Right cardiac atrium (tissue), 5 donors: ENCODE results near the gene STK32C. TPM values are rescaled to one million over a fixed set of nuclear protein-coding genes. Genes with fewer than 3 reads are reported as not detected.

Experiments used
- ATAC-seq, 2 donors: fragments of 200-7000 bp; cut with Tn5 transposase; one replicate each; pipeline versions ENCODE4 v1.8.0 to v1.9.1; 2020; ENCODE audit warnings: moderate library complexity in 2 of 2, mild to moderate bottlenecking in 1 of 2
- DNase-seq, 3 donors: peaks; one replicate each; pipeline ENCODE4 v3.0.0-alpha.2; 2020
- H3K27ac ChIP-seq: one replicate; pipeline ENCODE4 v1.5.1; 2013; ENCODE audit warnings: mild to moderate bottlenecking, low read length, control low read depth, moderate library complexity
- H3K27me3 ChIP-seq: one replicate; pipeline ENCODE4 v1.6.1; 2013; ENCODE audit not compliant: control insufficient read depth, insufficient read depth
- H3K4me1 ChIP-seq: one replicate; pipeline ENCODE4 v1.6.1; 2013; ENCODE audit warnings: low read length; ENCODE audit not compliant: control insufficient read depth, insufficient read depth
- H3K4me3 ChIP-seq: one replicate; pipeline ENCODE4 v1.5.1; 2013; ENCODE audit warnings: low read length, control low read depth
- H3K9me3 ChIP-seq: one replicate; pipeline ENCODE4 v1.6.1; 2013; ENCODE audit warnings: low read length; ENCODE audit not compliant: control insufficient read depth
- WGBS: extraction: QIAGEN DNeasy Blood & Tissue Kit; methylation state at CpG from one replicate; pipeline ENCODE4 v1.1.7; 2013; 5-methylcytosine and 5-hydroxymethylcytosine counted together
- intact Hi-C, 4 donors: fragments of 100-400 bp; cut with DNase I; formaldehyde crosslinking; loops; one replicate each; pipeline versions ENCODE4 v1.11.0 to v1.14.0; 2022 to 2023
- polyA plus RNA-seq: library from polyadenylated mRNA; stranded (reverse); fragments of 200-250 nt; gene quantifications from one replicate; pipeline ENCODE4 v1.2.3, GENCODE V29; 2013
- total RNA-seq, 4 donors: library from RNA; stranded (reverse); fragmentation: NEBNext Ultra II Directional; extraction: Animal tissue kit (Norgen Biotek cat#: 25700); gene quantifications; one replicate each; pipeline ENCODE4 v1.2.1, GENCODE V29; 2021
- donor health status: healthy with polysubstance abuse.
- donor health status: DM: no; HTN: yes; CAD: no.
- donor health status: DM: no; HTN: no; CAD: no.
- donor health status: DM: no; HTN: yes; CAD: no; lungs with severe emphysema.
- donor health status: DM: yes; HTN: yes; CAD: no.

STK32C gene
- total and polyA plus RNA-seq, 5 donors: 5.7 to 7.3 (median 6.9) TPM

GRCh38 chr10:132277311-132277741 is 30.4 kb downstream of the STK32C start:
- H3K4me3 ChIP-seq: no peak overlapping the region
- intact Hi-C loops: no loop called here
- DNase-seq (peak; percentile 2 to 34 (median 24)), ATAC-seq (no peak)
- 82% methylated on average over 9 of the region's 9 CpGs for WGBS
- no peaks in the 10 kb centered on the region for H3K27me3 ChIP-seq
- no peak overlapping the region for H3K27ac ChIP-seq
- H3K9me3 ChIP-seq: no peaks in the 10 kb centered on the region
- no peaks in the 10 kb centered on the region for H3K4me1 ChIP-seq

GRCh38 chr10:132276706-132277105 is 31.0 kb downstream of the STK32C start:
- no peaks in the 10 kb centered on the region for H3K27me3 ChIP-seq
- H3K9me3 ChIP-seq: no peaks in the 10 kb centered on the region
- 77% methylated on average over 7 of the region's 7 CpGs for WGBS
- ATAC-seq (no peak), DNase-seq (peak; percentile 2 to 32 (median 20))
- intact Hi-C loops: no loop called here
- H3K4me1 ChIP-seq: no peaks in the 10 kb centered on the region
- no peak overlapping the region for H3K4me3 ChIP-seq
- H3K27ac ChIP-seq: no peak overlapping the region

- H3K4me1 ChIP-seq: no peaks in the 10 kb centered on the region
- no peak for ATAC-seq
- 88% methylated on average over 13 of the region's 13 CpGs for WGBS
- no peaks in the 10 kb centered on the region for H3K9me3 ChIP-seq
- intact Hi-C loops: no loop called here
- peak in 2 of 3 donors; percentile 1 to 27 for DNase-seq
- H3K27me3 ChIP-seq: no peaks in the 10 kb centered on the region
- H3K27ac ChIP-seq: no peak overlapping the region
- H3K4me3 ChIP-seq: no peak overlapping the region
Observed at GRCh38 chr10:132276179-132276675, 31.5 kb downstream of the STK32C start.

GRCh38 chr10:132275426-132276178 is 32.1 kb downstream of the STK32C start:
- Histone ChIP-seq H3K4me1 (no peaks in the 10 kb centered on the region), H3K9me3 (no peaks in the 10 kb centered on the region), H3K27me3 (no peaks in the 10 kb centered on the region), H3K27ac (no peak overlapping the region), H3K4me3 (no peak overlapping the region)
- 94% methylated on average over 26 of the region's 26 CpGs for WGBS
- intact Hi-C loops: no loop called here
- no peak for ATAC-seq
- peak in 2 of 3 donors; percentile 7 to 17 for DNase-seq

GRCh38 chr10:132274986-132275385 is 32.8 kb downstream of the STK32C start:
- Histone ChIP-seq H3K4me3 (no peak overlapping the region), H3K9me3 (no peaks in the 10 kb centered on the region), H3K27ac (no peak overlapping the region), H3K27me3 (no peaks in the 10 kb centered on the region), H3K4me1 (no peaks in the 10 kb centered on the region)
- no peak for ATAC-seq
- intact Hi-C loops: no loop called here
- DNase-seq: peak; percentile 11 to 32 (median 28)
- 91% methylated on average over 9 of the region's 9 CpGs for WGBS

- intact Hi-C loops: no loop called here
- no peak overlapping the region for H3K27ac ChIP-seq
Observed at GRCh38 chr10:132274581-132274980, 33.2 kb downstream of the STK32C start.

GRCh38 chr10:132273966-132274365 is 33.8 kb downstream of the STK32C start:
- Histone ChIP-seq H3K27me3 (no peaks in the 10 kb centered on the region), H3K27ac (no peak overlapping the region), H3K4me1 (no peaks in the 10 kb centered on the region), H3K9me3 (no peaks in the 10 kb centered on the region), H3K4me3 (no peak overlapping the region)
- intact Hi-C loops: no loop called here
- 95% methylated on average over 11 of the region's 11 CpGs for WGBS
- DNase-seq (peak in 1 of 3 donors; percentile 1), ATAC-seq (no peak)

More at GRCh38 chr10:132274581-132274980, 33.2 kb downstream of the STK32C start:
- DNase-seq (peak; percentile 11 to 45 (median 37)), ATAC-seq (no peak)
- H3K4me1 ChIP-seq: no peaks in the 10 kb centered on the region
- no peaks in the 10 kb centered on the region for H3K9me3 ChIP-seq
- 97% methylated on average over 19 of the region's 19 CpGs for WGBS
- H3K4me3 ChIP-seq: no peak overlapping the region
- no peaks in the 10 kb centered on the region for H3K27me3 ChIP-seq

- WGBS: 92% methylated on average over 8 of the region's 8 CpGs
- intact Hi-C loops: no loop called here
- Histone ChIP-seq H3K27me3 (no peaks in the 10 kb centered on the region), H3K27ac (no peak overlapping the region), H3K4me3 (no peak overlapping the region), H3K9me3 (no peaks in the 10 kb centered on the region), H3K4me1 (no peaks in the 10 kb centered on the region)
- ATAC-seq (no peak), DNase-seq (no peak)
Observed at GRCh38 chr10:132273304-132273944, 34.3 kb downstream of the STK32C start.

- no peak overlapping the region for H3K4me3 ChIP-seq
- ATAC-seq: peak; percentile 27 to 69
Observed at GRCh38 chr10:132272231-132272971, 35.3 kb downstream of the STK32C start.

GRCh38 chr10:132271458-132272230 is 36.1 kb downstream of the STK32C start:
- Histone ChIP-seq H3K9me3 (no peaks in the 10 kb centered on the region), H3K4me1 (no peaks in the 10 kb centered on the region), H3K27ac (no peak overlapping the region), H3K27me3 (no peaks in the 10 kb centered on the region), H3K4me3 (no peak overlapping the region)
- ATAC-seq (no peak), DNase-seq (peak; percentile 5 to 53 (median 21))
- WGBS: 84% methylated on average over 27 of the region's 27 CpGs
- intact Hi-C loops: no loop called here

More at GRCh38 chr10:132272231-132272971, 35.3 kb downstream of the STK32C start:
- WGBS: 51% methylated on average over 35 of the region's 35 CpGs
- DNase-seq: peak; percentile 54 to 82 (median 77)
- H3K27ac ChIP-seq: no peak overlapping the region
- no peaks in the 10 kb centered on the region for H3K4me1 ChIP-seq
- H3K9me3 ChIP-seq: no peaks in the 10 kb centered on the region
- H3K27me3 ChIP-seq: no peaks in the 10 kb centered on the region
- intact Hi-C loops: no loop called here
